Aorta (tissue), 5 donors: ENCODE results near the gene EPHA6. TPM values are rescaled to one million over a fixed set of nuclear protein-coding genes. Genes with fewer than 3 reads are reported as not detected.
"Not testable (repeated sequence)": the region's sequence is repeated elsewhere in the genome, so short reads cannot be mapped to it uniquely, and the experiment has no call there.

Experiments used
- ATAC-seq: fragments of 200-7000 bp; cut with Tn5 transposase; one replicate; pipeline ENCODE4 v1.9.1; 2022; ENCODE audit warnings: moderate library complexity; ENCODE audit not compliant: low FRiP score
- DNase-seq, 2 donors: peaks; one replicate each; pipeline ENCODE4 v3.0.0-alpha.2; 2020
- H3K27ac ChIP-seq, 2 donors: one replicate each; pipeline ENCODE4 v1.5.1; 2013; ENCODE audit warnings: low read length in 2 of 2, mild to moderate bottlenecking in 2 of 2, moderate library complexity in 2 of 2, control low read depth in 1 of 2, inconsistent platforms in 1 of 2, low read depth in 1 of 2
- H3K27me3 ChIP-seq, 2 donors: one replicate each; pipeline ENCODE4 v1.6.1; 2013; ENCODE audit warnings: control low read depth in 1 of 2, low read length in 1 of 2, mild to moderate bottlenecking in 1 of 2, moderate library complexity in 1 of 2; ENCODE audit not compliant: insufficient read depth in 2 of 2, control insufficient read depth in 1 of 2
- H3K36me3 ChIP-seq, 2 donors: one replicate each; pipeline ENCODE4 v1.6.1; 2013; ENCODE audit warnings: control low read depth in 1 of 2, low read length in 1 of 2, mild to moderate bottlenecking in 1 of 2; ENCODE audit not compliant: insufficient read depth in 2 of 2, control insufficient read depth in 1 of 2
- H3K4me1 ChIP-seq, 2 donors: one replicate each; pipeline ENCODE4 v1.6.1; 2013; ENCODE audit warnings: low read length in 2 of 2, control low read depth in 1 of 2, mild to moderate bottlenecking in 1 of 2, moderate library complexity in 1 of 2; ENCODE audit not compliant: insufficient read depth in 2 of 2, control insufficient read depth in 1 of 2
- H3K4me3 ChIP-seq, 2 donors: one replicate each; pipeline ENCODE4 v1.5.1; 2013; ENCODE audit warnings: low read length in 2 of 2, control low read depth in 1 of 2, mild to moderate bottlenecking in 1 of 2
- H3K9me3 ChIP-seq: one replicate; pipeline ENCODE4 v1.6.1; 2013; ENCODE audit warnings: mild to moderate bottlenecking, low read length; ENCODE audit not compliant: control insufficient read depth
- WGBS, 2 donors: extraction: QIAGEN DNeasy Blood & Tissue Kit; methylation state at CpG; one replicate each; pipeline ENCODE4 v1.1.7; 2013; 5-methylcytosine and 5-hydroxymethylcytosine counted together
- intact Hi-C, 2 donors: fragments of 100-400 bp; cut with DNase I; formaldehyde crosslinking; loops; one replicate each; pipeline versions ENCODE4 v1.14.2 to v1.15.0; 2022
- polyA plus RNA-seq, 2 donors: library from polyadenylated mRNA; stranded (reverse); fragments of 200-250 nt; gene quantifications; one replicate each; pipeline ENCODE4 v1.2.3, GENCODE V29; 2013
- total RNA-seq, 2 donors: library from RNA; stranded (reverse); fragmentation: NEBNext Ultra II Directional; extraction: Animal tissue kit (Norgen Biotek cat#: 25700); gene quantifications; one replicate each; pipeline ENCODE4 v1.2.1, GENCODE V29; 2021
- donor health status: healthy with polysubstance abuse.
- donor health status: Bipolar disorder and iron deficiency.
- donor health status: DM: no; HTN: no; CAD: no.
- donor health status: DM: no; HTN: no; CAD: no.
- donor health status: DM: yes; HTN: yes; CAD: no.

EPHA6 gene
- total and polyA plus RNA-seq, 4 donors: 0.33 to 2.8 (median 1.8) TPM; not detected in 1

DNA sequence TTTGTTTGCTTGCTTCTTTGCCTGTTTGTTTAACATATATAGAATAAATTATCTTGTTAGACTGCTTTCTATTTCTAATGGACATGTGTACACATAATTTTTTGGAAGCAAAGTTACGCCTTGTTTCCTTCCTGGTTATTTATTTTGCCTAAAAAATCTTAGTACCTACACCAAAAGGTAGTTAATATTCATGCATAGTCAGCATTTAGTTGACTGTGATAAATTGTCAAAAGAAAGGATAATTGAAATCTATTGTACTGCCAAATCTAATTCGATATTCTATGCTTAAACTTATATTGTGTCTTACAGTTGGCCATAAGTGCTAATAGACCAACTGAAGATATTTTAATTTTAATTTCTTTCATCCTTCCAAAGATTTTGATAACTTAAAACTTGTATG, 716.3 kb downstream of the EPHA6 start:
- no peak for DNase-seq
- H3K9me3 ChIP-seq: peaks cover 2% of the 10 kb centered on the region
- no peaks in the 10 kb centered on the region for H3K27me3 ChIP-seq
- no peak for ATAC-seq
- 77 to 81% methylated on average over 2 of the region's 2 CpGs for WGBS, 2 donors
- no peak overlapping the region for H3K27ac ChIP-seq
- no peak overlapping the region for H3K4me3 ChIP-seq
- peaks cover 0 to 2% of the 10 kb centered on the region in 2 donors for H3K4me1 ChIP-seq
- no peaks in the 10 kb centered on the region for H3K36me3 ChIP-seq
- intact Hi-C loops: no loop called here

GRCh38 chr3:97547573-97547972, 733.2 kb downstream of the EPHA6 start:
- intact Hi-C loops, H3K27ac ChIP-seq, H3K9me3 ChIP-seq, ATAC-seq, H3K4me3 ChIP-seq, H3K36me3 ChIP-seq, DNase-seq, H3K27me3 ChIP-seq, H3K4me1 ChIP-seq: not testable (repeated sequence)
- 83 to 89% methylated on average over 6 of the region's 6 CpGs for WGBS, 2 donors

DNA sequence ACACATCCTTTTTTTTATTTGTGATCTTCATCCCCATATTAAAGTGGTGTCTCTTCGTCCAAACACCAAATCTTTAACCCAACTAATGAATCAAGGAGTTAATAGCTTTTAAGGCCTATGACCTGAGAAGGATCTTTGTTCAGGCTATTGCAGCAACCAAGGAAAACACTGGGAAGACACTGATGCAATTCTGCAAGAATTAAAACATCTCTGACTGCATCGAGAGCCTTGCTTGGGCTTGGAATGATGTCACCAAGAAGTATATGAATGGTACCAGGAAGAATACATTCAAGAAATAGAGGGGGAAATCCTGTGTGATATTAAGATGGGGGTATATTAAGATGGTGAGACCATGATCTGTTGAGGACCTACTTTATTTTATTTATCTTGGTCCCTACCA, 736.0 kb downstream of the EPHA6 start:
- ATAC-seq (no peak), DNase-seq (no peak)
- 34 to 65% methylated on average over 2 of the region's 2 CpGs for WGBS, 2 donors
- Histone ChIP-seq H3K27me3 (no peaks in the 10 kb centered on the region), H3K4me1 (no peaks in the 10 kb centered on the region), H3K36me3 (no peaks in the 10 kb centered on the region), H3K4me3 (no peak overlapping the region), H3K9me3 (no peaks in the 10 kb centered on the region), H3K27ac (no peak overlapping the region)
- intact Hi-C loops: no loop called here

DNA sequence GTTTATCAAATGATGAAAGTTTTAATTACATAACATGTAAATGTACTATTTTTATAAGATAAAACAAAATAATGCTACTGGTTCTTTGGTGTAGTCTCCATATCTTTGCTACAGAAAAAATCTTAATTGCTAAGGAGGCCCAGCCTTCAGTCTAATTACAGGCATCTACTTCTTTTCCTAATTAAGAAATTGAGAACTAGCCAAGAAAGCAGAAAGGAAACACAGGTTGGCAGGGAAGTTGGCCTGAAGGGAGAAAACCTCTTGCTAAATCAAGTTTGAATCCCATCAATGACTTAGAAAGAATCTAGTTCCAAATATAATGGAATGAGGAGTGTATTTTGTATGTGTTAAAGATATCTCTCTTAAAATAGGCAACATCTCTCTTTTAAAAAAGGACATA, 737.8 kb downstream of the EPHA6 start:
- H3K36me3 ChIP-seq: no peaks in the 10 kb centered on the region
- intact Hi-C loops: no loop called here
- ATAC-seq (no peak), DNase-seq (no peak)
- no peaks in the 10 kb centered on the region for H3K27me3 ChIP-seq
- H3K9me3 ChIP-seq: peaks cover 1% of the 10 kb centered on the region
- H3K27ac ChIP-seq: no peak overlapping the region
- no peaks in the 10 kb centered on the region for H3K4me1 ChIP-seq
- no peak overlapping the region for H3K4me3 ChIP-seq

DNA sequence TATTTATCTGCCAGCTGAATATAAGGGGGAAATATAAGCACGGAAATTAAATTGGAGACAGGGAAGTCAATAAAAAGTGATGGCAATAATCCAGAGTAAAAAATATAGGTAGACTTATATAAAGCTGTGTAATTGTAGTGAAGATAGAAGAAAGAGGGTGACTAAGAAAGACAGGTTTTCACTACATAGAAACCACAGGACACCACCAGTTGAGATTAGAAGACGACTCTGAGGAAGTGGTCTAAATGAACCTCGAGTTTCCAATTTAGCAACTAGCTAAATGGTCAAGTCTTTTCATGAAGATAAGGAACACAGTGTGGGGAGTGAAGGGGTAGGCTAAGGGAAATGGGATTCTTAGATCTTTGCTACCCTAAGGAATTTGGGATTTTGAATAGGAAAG, 761.3 kb downstream of the EPHA6 start:
- H3K27me3 ChIP-seq: no peaks in the 10 kb centered on the region
- ATAC-seq (no peak), DNase-seq (no peak)
- H3K4me3 ChIP-seq: no peak overlapping the region
- intact Hi-C loops: no loop called here
- no peaks in the 10 kb centered on the region for H3K9me3 ChIP-seq
- WGBS, 2 donors: 72 to 73% methylated on average over 3 of the region's 3 CpGs
- no peak overlapping the region for H3K27ac ChIP-seq
- no peaks in the 10 kb centered on the region for H3K4me1 ChIP-seq
- H3K36me3 ChIP-seq: no peaks in the 10 kb centered on the region

GRCh38 chr3:97576221-97576620, 761.8 kb downstream of the EPHA6 start:
- no peak for ATAC-seq
- intact Hi-C loops: no loop called here
- H3K4me1 ChIP-seq: no peaks in the 10 kb centered on the region

GRCh38 chr3:97579365-97579764, 765.0 kb downstream of the EPHA6 start:
- Histone ChIP-seq H3K4me1 (no peaks in the 10 kb centered on the region), H3K9me3 (no peaks in the 10 kb centered on the region), H3K36me3 (no peaks in the 10 kb centered on the region), H3K4me3 (no peak overlapping the region), H3K27me3 (no peaks in the 10 kb centered on the region), H3K27ac (no peak overlapping the region)
- intact Hi-C loops: no loop called here
- ATAC-seq (no peak), DNase-seq (no peak)
- WGBS, 2 donors: 71 to 74% methylated on average over 3 of the region's 3 CpGs

More at GRCh38 chr3:97576221-97576620, 761.8 kb downstream of the EPHA6 start:
- Histone ChIP-seq H3K27ac (no peak overlapping the region), H3K27me3 (no peaks in the 10 kb centered on the region), H3K4me3 (no peak overlapping the region), H3K9me3 (no peaks in the 10 kb centered on the region), H3K36me3 (no peaks in the 10 kb centered on the region)
- no peak for DNase-seq
- 56 to 69% methylated on average over 2 of the region's 2 CpGs for WGBS, 2 donors

GRCh38 chr3:97610626-97611025, 796.2 kb downstream of the EPHA6 start:
- H3K27me3 ChIP-seq: no peaks in the 10 kb centered on the region
- no peak for ATAC-seq
- H3K4me1 ChIP-seq: no peaks in the 10 kb centered on the region
- intact Hi-C loops: no loop called here
- H3K27ac ChIP-seq: no peak overlapping the region
- no peak for DNase-seq
- H3K36me3 ChIP-seq: no peaks in the 10 kb centered on the region
- H3K9me3 ChIP-seq: no peaks in the 10 kb centered on the region
- H3K4me3 ChIP-seq: no peak overlapping the region
- WGBS, 2 donors: 74% methylated on average over 2 of the region's 2 CpGs

- no peak overlapping the region for H3K4me3 ChIP-seq
- intact Hi-C loops: no loop called here
- WGBS, 2 donors: 87 to 93% methylated on average over 1 of the region's 1 CpG
Measured at GRCh38 chr3:97612632-97613031, 798.2 kb downstream of the EPHA6 start.

More at GRCh38 chr3:97612632-97613031, 798.2 kb downstream of the EPHA6 start:
- DNase-seq (no peak), ATAC-seq (no peak)
- Histone ChIP-seq H3K36me3 (no peaks in the 10 kb centered on the region), H3K9me3 (peaks cover 2% of the 10 kb centered on the region), H3K27me3 (no peaks in the 10 kb centered on the region), H3K4me1 (no peaks in the 10 kb centered on the region), H3K27ac (no peak overlapping the region)
